NCI-H2196 (cell line): ENCODE data around the gene MESP2.

Experiments used
- DNase-seq: peaks from one replicate; lab custom pipeline; 2025; ENCODE audit not compliant: unreplicated experiment; lab: John Stamatoyannopoulos, UW

MESP2 gene

GRCh38 chr15:89799011-89799911, 23.1 kb downstream of the MESP2 start:
- no peak for DNase-seq

GRCh38 chr15:89799918-89800498, 23.9 kb downstream of the MESP2 start:
- DNase-seq = no peak

- no peak for DNase-seq
Observed at GRCh38 chr15:89801471-89802195, 25.5 kb downstream of the MESP2 start.

GRCh38 chr15:89802231-89802928, 26.2 kb downstream of the MESP2 start:
- no peak for DNase-seq

GRCh38 chr15:89802986-89803824, 27.1 kb downstream of the MESP2 start:
- no peak for DNase-seq

- DNase-seq = no peak
Observed at GRCh38 chr15:89803941-89804800, 28.0 kb downstream of the MESP2 start.

GRCh38 chr15:89805241-89806209, 29.4 kb downstream of the MESP2 start:
- no peak for DNase-seq

- DNase-seq = no peak
Observed at GRCh38 chr15:89806210-89806558, 30.1 kb downstream of the MESP2 start.

- no peak for DNase-seq
Observed at GRCh38 chr15:89806559-89807550, 30.7 kb downstream of the MESP2 start.

- DNase-seq = no peak
Observed at GRCh38 chr15:89807689-89808088, 31.6 kb downstream of the MESP2 start.

GRCh38 chr15:89808160-89808870, 32.2 kb downstream of the MESP2 start:
- no peak for DNase-seq

- no peak for DNase-seq
Observed at GRCh38 chr15:89809093-89809786, 33.1 kb downstream of the MESP2 start.

GRCh38 chr15:89809787-89810148, 33.6 kb downstream of the MESP2 start:
- DNase-seq = no peak

- DNase-seq = no peak
Observed at GRCh38 chr15:89810837-89811236, 34.7 kb downstream of the MESP2 start.

GRCh38 chr15:89812011-89812846, 36.1 kb downstream of the MESP2 start:
- DNase-seq = no peak
